ENCODE data around the gene ASB16. TPM values are rescaled to one million over a fixed set of nuclear protein-coding genes. Genes with fewer than 3 reads are reported as not detected.

Gene ASB16
- total and polyA plus RNA-seq, 4 donors = 0.10 to 0.11 (median 0.10) TPM; not detected in 1

DNA sequence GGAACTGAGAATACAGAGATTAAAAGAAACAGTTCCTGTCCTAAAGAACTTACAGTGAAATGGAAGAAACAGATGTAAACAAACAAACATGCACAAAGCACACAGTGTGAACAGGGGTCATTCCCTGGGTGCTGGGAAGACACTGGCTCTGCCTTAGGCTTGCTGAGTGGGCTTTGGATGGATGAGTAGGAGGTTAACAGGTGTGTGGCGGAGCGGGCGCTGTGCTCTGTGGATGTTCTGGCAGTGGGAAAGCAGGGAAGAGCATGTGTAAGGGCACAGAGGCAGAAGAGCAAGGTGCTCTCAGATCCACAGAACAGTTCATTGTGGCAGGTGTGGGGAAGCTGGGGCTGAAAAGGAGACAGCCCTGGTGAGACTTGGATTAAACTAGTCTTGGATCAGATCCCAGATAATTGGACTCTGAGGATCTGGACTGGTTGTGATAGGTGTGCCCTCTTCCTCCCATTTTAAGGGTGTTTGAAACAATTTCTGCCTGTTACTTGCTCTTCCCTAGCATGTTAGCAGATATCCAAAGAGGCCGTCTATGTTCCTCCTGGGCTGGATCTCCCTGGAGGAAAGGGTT lies 20.7 kb upstream of the ASB16 start:
- ATAC-seq (ENCODE audit: insufficient read depth, low FRiP score) = no peak
- Histone ChIP-seq H3K4me3 (no peak overlapping the region), H3K4me1 (ENCODE audit: control insufficient read depth in 5 of 5, insufficient read depth in 5 of 5, low read length in 5 of 5) (peaks cover 0 to 4% (median 0%) of the 10 kb centered on the region in 5 donors), H3K27me3 (ENCODE audit: control insufficient read depth in 3 of 3, insufficient read depth in 3 of 3, low read length in 2 of 3) (no peaks in the 10 kb centered on the region), H3K9me3 (ENCODE audit: control insufficient read depth in 4 of 4, insufficient read depth in 3 of 4, low read length in 3 of 4) (no peaks in the 10 kb centered on the region), H3K9ac (ENCODE audit: insufficient read depth in 1 of 2, low read length in 2 of 2) (no peak overlapping the region), H3K36me3 (ENCODE audit: control insufficient read depth in 4 of 4, insufficient read depth in 4 of 4, low read length in 4 of 4) (peaks cover 0 to 6% (median 0%) of the 10 kb centered on the region in 4 donors), H3K27ac (ENCODE audit: low read depth in 1 of 2, low read length in 1 of 2) (no peak overlapping the region)
- WGBS, 2 donors = 98 to 99% methylated on average over 4 of the region's 4 CpGs
- no peak for TF ChIP-seq CTCF (IDR thresholded peaks at IDR 0.05; ENCODE audit: control extremely low read depth, extremely low read depth)
- DNase-seq = no peak

GRCh38 chr17:44152875-44153274 lies 17.6 kb upstream of the ASB16 start:
- Histone ChIP-seq H3K36me3 (ENCODE audit: control insufficient read depth in 4 of 4, insufficient read depth in 4 of 4, low read length in 4 of 4) (peaks cover 0 to 6% (median 0%) of the 10 kb centered on the region in 4 donors), H3K27me3 (ENCODE audit: control insufficient read depth in 3 of 3, insufficient read depth in 3 of 3, low read length in 2 of 3) (no peaks in the 10 kb centered on the region), H3K4me3 (no peak overlapping the region), H3K9ac (ENCODE audit: insufficient read depth in 1 of 2, low read length in 2 of 2) (no peak overlapping the region), H3K9me3 (ENCODE audit: control insufficient read depth in 4 of 4, insufficient read depth in 3 of 4, low read length in 3 of 4) (no peaks in the 10 kb centered on the region), H3K27ac (ENCODE audit: low read depth in 1 of 2, low read length in 1 of 2) (no peak overlapping the region), H3K4me1 (ENCODE audit: control insufficient read depth in 5 of 5, insufficient read depth in 5 of 5, low read length in 5 of 5) (no peaks in the 10 kb centered on the region)
- DNase-seq (no peak), ATAC-seq (ENCODE audit: insufficient read depth, low FRiP score) (no peak)
- WGBS, 2 donors = 95 to 100% methylated on average over 4 of the region's 4 CpGs
- no peak for TF ChIP-seq CTCF (IDR thresholded peaks at IDR 0.05; ENCODE audit: control extremely low read depth, extremely low read depth)

- WGBS, 2 donors = 80 to 92% methylated on average over 2 of the region's 2 CpGs
Observed at GRCh38 chr17:44155488-44155887, 15.0 kb upstream of the ASB16 start.

More at GRCh38 chr17:44155488-44155887, 15.0 kb upstream of the ASB16 start:
- H3K27me3 ChIP-seq (ENCODE audit: control insufficient read depth in 3 of 3, insufficient read depth in 3 of 3, low read length in 2 of 3) = no peaks in the 10 kb centered on the region
- no peak overlapping the region for H3K9ac ChIP-seq (ENCODE audit: insufficient read depth in 1 of 2, low read length in 2 of 2)
- no peaks in the 10 kb centered on the region for H3K9me3 ChIP-seq (ENCODE audit: control insufficient read depth in 4 of 4, insufficient read depth in 3 of 4, low read length in 3 of 4)
- H3K36me3 ChIP-seq (ENCODE audit: control insufficient read depth in 4 of 4, insufficient read depth in 4 of 4, low read length in 4 of 4) = peaks cover 0 to 3% (median 0%) of the 10 kb centered on the region in 4 donors
- no peak for ATAC-seq (ENCODE audit: insufficient read depth, low FRiP score)
- no peak for DNase-seq
- TF ChIP-seq CTCF (IDR thresholded peaks at IDR 0.05; ENCODE audit: control extremely low read depth, extremely low read depth) = no peak
- no peak overlapping the region for H3K27ac ChIP-seq (ENCODE audit: low read depth in 1 of 2, low read length in 1 of 2)
- H3K4me1 ChIP-seq (ENCODE audit: control insufficient read depth in 5 of 5, insufficient read depth in 5 of 5, low read length in 5 of 5) = no peaks in the 10 kb centered on the region
- H3K4me3 ChIP-seq = no peak overlapping the region
